A673 (cell line): Measurements from ENCODE around the gene MYH16.

Experiments
- CTCF ChIP-seq: fragments of 300-800, 200-600 bp; sonication (generic); conservative IDR thresholded peaks from 2 replicates; pipeline ENCODE4 v1.5.1; 2017; ENCODE audit warnings: low read depth, mild to moderate bottlenecking, antibody characterized with exemption, low read length, moderate library complexity, mixed read lengths
- EZH2 ChIP-seq: fragments of 200-600 bp; sonication (generic); IDR thresholded peaks from 2 replicates; pipeline ENCODE4 v1.6.1; 2017; ENCODE audit warnings: borderline replicate concordance, low read depth, mild to moderate bottlenecking, mixed read lengths, antibody characterized with exemption, low read length; ENCODE audit not compliant: poor library complexity, severe bottlenecking

- TF ChIP-seq CTCF: no peak
- TF ChIP-seq EZH2: no peak
Measured at GRCh38 chr7:99290980-99291607, 18.5 kb downstream of the MYH16 start.
